ENCODE data around the gene KIFC1.

- no peak for TF ChIP-seq POLR2A (IDR thresholded peaks at IDR 0.05; ENCODE audit: low read depth, low read length)
- no peak for TF ChIP-seq TAF1 (IDR thresholded peaks at IDR 0.05; ENCODE audit: low read depth, low read length)
- TF ChIP-seq POLR2AphosphoS5 (IDR thresholded peaks at IDR 0.05; ENCODE audit: low read depth, low read length), result no peak
These were observed 15.6 kb downstream of the KIFC1 start for GRCh38 chr6:33407132-33407718.
